K562 treated with DMSO at 1 percent for 24 hours (cell line): ENCODE data around the gene TUBB3. TPM values are rescaled to one million over a fixed set of nuclear protein-coding genes. Genes with fewer than 3 reads are reported as not detected.

ENCODE experiments used
- total RNA-seq: library from RNA; unstranded; fragments of 300-600 nt; gene quantifications from 2 replicates; pipeline ENCODE4 v1.2.3, GENCODE V29; 2022; ENCODE audit warnings: low read depth; ENCODE audit not compliant: insufficient read depth

TUBB3 gene
- total RNA-seq, result 34.1 and 38.8 TPM in 2 replicates

GRCh38 chr16:89922884-89923639 is at the start of gene TUBB3:
TSS of gene TUBB3 (plus strand) at chr16:89923342. CDS start at chr16:89923402, 60 bp downstream.

DNA sequence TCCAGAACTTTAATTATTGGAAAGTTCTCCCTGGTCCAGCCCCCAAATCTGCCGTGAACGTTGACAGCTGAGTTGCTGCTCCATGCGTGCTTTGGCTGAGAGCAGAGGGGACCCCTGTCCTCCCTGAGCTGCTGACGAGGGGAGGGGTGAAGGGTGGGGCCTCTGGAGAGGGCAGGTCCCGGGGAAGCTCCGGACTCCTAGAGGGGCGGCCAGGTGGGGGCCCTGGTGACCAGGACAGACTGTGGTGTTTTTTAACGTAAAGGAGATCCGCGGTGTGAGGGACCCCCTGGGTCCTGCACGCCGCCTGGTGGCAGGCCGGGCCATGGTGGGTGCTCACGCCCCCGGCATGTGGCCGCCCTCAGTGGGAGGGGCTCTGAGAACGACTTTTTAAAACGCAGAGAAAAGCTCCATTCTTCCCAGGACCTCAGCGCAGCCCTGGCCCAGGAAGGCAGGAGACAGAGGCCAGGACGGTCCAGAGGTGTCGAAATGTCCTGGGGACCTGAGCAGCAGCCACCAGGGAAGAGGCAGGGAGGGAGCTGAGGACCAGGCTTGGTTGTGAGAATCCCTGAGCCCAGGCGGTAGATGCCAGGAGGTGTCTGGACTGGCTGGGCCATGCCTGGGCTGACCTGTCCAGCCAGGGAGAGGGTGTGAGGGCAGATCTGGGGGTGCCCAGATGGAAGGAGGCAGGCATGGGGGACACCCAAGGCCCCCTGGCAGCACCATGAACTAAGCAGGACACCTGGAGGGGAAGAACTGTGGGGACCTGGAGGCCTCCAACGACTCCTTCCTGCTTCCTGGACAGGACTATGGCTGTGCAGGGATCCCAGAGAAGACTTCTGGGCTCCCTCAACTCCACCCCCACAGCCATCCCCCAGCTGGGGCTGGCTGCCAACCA is 4.4 kb upstream of the TUBB3 start, which contains the start of gene MC1R:
Gene MC1R, plus strand, starts transcription at position 410 of the 895 bp plus-strand sequence. Its CDS starts 397 bp downstream, at position 807.

Other genes with a start within 250 kb of the TUBB3 start
- 25.9 and 38.1 TPM in 2 replicates for gene CDK10, start 236.7 kb upstream of the TUBB3 start, total RNA-seq
- 28.2 and 29.0 TPM in 2 replicates for gene SPATA2L, start 221.6 kb upstream of the TUBB3 start, total RNA-seq
- gene VPS9D1, start 202.4 kb upstream of the TUBB3 start, total RNA-seq, result 22.4 and 26.3 TPM in 2 replicates
- gene ZNF276, start 201.8 kb upstream of the TUBB3 start, total RNA-seq, result 19.5 and 21.9 TPM in 2 replicates
- gene FANCA, start 106.7 kb upstream of the TUBB3 start, total RNA-seq, result 34.8 and 36.8 TPM in 2 replicates
- 5.4 and 8.0 TPM in 2 replicates for gene SPIRE2, start 94.9 kb upstream of the TUBB3 start, total RNA-seq
- 111 and 127 TPM in 2 replicates for gene TCF25, start 49.8 kb upstream of the TUBB3 start, total RNA-seq
- gene MC1R, start 4.5 kb upstream of the TUBB3 start, total RNA-seq, result 7.9 and 10.0 TPM in 2 replicates
- gene DEF8, start 25.4 kb downstream of the TUBB3 start, total RNA-seq, result 75.0 and 80.1 TPM in 2 replicates
- 11.9 and 15.4 TPM in 2 replicates for gene DBNDD1, start 96.1 kb downstream of the TUBB3 start, total RNA-seq
- not detected in 2 replicates for gene PRDM7, start 154.0 kb downstream of the TUBB3 start, total RNA-seq